Left ventricle myocardium superior (tissue), 1 donor: ENCODE results near the gene DCC. TPM values are rescaled to one million over a fixed set of nuclear protein-coding genes. Genes with fewer than 3 reads are reported as not detected.
"Not testable (repeated sequence)": the region's sequence is repeated elsewhere in the genome, so short reads cannot be mapped to it uniquely, and the experiment has no call there.

Experiments used
- ATAC-seq: fragments of 200-7000 bp; cut with Tn5 transposase; one replicate; pipeline ENCODE4 v1.9.1; 2020; ENCODE audit warnings: mild to moderate bottlenecking, moderate library complexity
- DNase-seq: peaks from one replicate; pipeline ENCODE4 v3.0.0-alpha.2; 2020
- intact Hi-C: fragments of 100-400 bp; cut with micrococcal nuclease; formaldehyde crosslinking; loops from one replicate; pipeline ENCODE4 v1.11.0; 2022
- total RNA-seq: library from RNA; stranded (reverse); fragmentation: NEBNext Ultra II Directional; extraction: Animal tissue kit (Norgen Biotek cat#: 25700); gene quantifications from one replicate; pipeline ENCODE4 v1.2.1, GENCODE V29; 2021
- donor health status: DM: no; HTN: yes; CAD: no; lungs with severe emphysema.

Gene DCC
- total RNA-seq, 1 donor from 2014 or later = not detected

GRCh38 chr18:52343731-52344340 is 3.8 kb downstream of the DCC start:
- DNase-seq (no peak), ATAC-seq (no peak)
- intact Hi-C loops = no loop called here

GRCh38 chr18:52344881-52345280 is 4.9 kb downstream of the DCC start:
- ATAC-seq (no peak), DNase-seq (no peak)
- intact Hi-C loops = no loop called here

DNA sequence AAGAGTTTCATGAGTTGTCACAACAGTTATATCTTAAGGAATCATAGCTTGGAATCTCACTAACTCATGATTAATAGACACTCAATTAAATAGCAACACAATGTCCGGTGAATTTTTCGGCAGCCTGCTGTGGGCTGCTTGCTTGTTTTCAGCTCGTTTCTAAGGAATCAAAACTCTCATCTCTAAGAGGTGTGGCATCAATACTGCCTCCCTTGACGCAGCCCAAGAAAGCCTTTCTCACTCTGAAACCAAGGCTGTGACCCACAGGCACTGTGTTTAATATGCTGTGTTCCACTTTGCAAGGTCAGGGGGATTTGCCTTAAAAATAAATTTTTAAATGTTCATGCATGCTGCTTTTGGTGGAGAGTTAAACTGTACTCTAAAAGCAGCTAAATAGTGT is 5.4 kb downstream of the DCC start:
- ATAC-seq = no peak
- DNase-seq = no peak
- intact Hi-C loops = no loop called here

- no peak for ATAC-seq
- DNase-seq = no peak
- intact Hi-C loops = no loop called here
Measured at GRCh38 chr18:52348209-52348608, 8.2 kb downstream of the DCC start.

- intact Hi-C loops = no loop called here
- DNase-seq (no peak), ATAC-seq (no peak)
Measured at GRCh38 chr18:52349498-52349897, 9.5 kb downstream of the DCC start.

DNA sequence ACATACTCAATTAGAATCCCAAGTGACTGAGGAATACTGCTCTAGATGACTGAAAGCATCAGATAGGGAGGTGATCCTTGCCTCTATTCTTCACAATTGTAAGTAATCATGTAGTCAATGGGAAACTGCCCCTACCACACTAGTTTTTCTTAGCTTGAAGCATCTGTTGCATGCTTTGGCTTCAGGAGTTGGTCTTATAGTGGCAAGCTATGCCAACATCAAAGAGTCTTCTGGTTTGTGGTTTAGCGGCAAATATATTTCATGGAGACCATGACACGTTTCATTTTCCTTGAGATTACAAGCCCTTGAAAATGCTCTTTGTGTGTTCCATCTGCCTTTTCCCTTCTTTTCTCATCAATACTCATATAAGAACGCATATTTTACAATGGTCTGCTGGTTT is 12.9 kb downstream of the DCC start:
- DNase-seq (no peak), ATAC-seq (no peak)
- intact Hi-C loops = no loop called here

DNA sequence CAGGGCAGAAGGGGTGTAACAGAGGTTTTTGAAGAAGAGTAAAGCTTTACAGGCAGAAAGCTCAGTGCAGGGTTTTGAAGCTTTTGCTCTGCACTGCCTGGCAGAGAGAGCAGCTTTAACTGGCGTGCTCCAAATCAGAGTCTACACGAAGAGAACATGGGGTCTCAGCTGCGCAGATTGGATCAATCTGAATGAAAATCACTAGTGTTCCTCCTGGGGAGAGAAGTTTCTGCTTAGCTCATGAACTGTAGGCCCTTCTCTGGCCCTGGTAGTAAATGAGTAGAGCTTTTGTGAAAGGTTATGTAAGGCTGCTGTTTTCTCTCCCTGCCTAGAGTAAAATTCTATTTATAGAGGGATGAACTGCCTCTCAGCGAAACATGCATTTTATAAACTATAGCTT is 13.6 kb downstream of the DCC start:
- ATAC-seq (peak; percentile 27), DNase-seq (no peak)
- intact Hi-C loops = no loop called here

- DNase-seq (no peak), ATAC-seq (no peak)
- intact Hi-C loops = no loop called here
Measured at GRCh38 chr18:52363861-52364260, 23.9 kb downstream of the DCC start.

DNA sequence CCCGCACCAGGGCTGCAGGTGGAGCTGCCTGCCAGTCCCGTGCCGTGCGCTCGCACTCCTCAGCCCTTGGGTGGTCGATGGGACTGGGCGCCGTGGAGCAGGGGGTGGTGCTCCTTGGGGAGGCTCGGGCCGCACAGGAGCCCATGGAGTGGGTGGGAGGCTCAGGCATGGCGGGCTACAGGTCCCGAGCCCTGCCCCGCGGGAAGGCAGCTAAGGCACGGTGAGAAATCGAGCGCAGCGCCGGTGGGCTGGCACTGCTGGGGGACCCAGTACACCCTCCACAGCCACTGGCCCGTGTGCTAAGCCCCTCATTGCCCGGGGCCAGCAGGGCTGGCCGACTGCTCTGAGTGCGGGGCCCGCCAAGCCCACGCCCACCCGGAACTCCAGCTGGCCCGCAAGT is 26.9 kb downstream of the DCC start:
- not testable (repeated sequence) for ATAC-seq, DNase-seq

DNA sequence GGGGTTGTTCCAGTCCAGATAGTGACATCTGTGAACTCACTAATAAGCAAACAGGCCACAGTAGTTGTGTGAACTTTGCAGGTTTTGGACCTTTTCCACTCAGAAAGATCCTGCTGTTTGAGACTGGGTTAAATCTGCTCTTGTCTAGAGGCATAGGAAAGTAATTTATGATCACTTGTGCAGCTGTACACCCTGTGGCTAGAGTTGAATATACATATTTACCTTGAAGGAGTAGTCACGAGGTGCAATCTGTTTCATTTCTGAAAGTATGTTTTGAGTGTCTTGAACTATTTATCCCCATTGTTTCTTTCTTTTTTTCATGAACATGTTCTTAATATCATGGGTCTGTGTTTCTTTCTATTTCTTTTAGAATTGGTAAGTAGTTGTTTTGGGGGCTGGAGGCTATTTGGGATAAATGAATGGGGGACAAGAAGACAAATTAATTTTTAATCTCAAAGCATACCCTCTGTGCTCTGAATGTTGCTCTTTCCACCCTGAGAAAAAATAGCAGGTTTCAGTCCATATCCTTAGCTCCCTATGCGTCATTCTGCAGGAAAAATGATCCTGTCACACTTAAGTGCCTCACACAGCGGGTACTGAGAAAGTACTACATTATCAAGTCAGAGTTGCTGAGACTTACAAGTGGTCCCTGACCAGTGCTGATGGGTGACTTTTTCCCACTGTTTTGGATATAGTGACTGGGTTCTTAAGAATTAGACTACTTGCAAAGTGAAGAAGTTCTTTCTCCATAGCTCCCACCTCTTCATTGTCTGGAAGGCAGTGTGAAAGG is 28.2 kb downstream of the DCC start:
- DNase-seq (no peak), ATAC-seq (no peak)
- intact Hi-C loops = no loop called here

More for the DNA sequence above, 26.9 kb downstream of the DCC start:
- intact Hi-C loops = not testable (repeated sequence)

DNA sequence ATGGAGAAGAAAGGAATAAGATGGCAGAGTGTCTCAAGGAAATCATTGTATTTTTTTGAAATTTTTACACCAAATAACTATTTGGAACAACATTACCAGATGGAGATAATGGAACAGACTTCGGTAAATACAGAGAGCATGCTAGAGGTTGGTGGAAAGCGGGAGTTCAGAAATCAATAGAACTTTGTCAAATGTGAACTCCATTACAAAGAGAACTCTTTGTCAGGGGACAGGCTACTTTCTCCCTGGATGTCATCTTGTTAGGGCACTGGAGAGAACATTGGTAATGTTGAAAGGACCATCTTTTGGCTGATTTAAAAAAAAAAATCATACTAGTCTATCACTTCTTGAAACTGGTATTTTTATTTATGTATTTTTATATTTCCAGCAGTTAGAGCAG is 30.8 kb downstream of the DCC start:
- intact Hi-C loops = no loop called here
- ATAC-seq (no peak), DNase-seq (no peak)

GRCh38 chr18:52376104-52376503 is 36.1 kb downstream of the DCC start:
- no peak for DNase-seq
- intact Hi-C loops = no loop called here
- no peak for ATAC-seq

GRCh38 chr18:52377094-52377493 is 37.1 kb downstream of the DCC start:
- ATAC-seq (no peak), DNase-seq (no peak)
- intact Hi-C loops = no loop called here

- DNase-seq (no peak), ATAC-seq (no peak)
- intact Hi-C loops = no loop called here
Measured at GRCh38 chr18:52386306-52386705, 46.3 kb downstream of the DCC start.

GRCh38 chr18:52387175-52387574 is 47.2 kb downstream of the DCC start:
- intact Hi-C loops = no loop called here
- ATAC-seq = no peak
- no peak for DNase-seq

- DNase-seq = no peak
- ATAC-seq = no peak
- intact Hi-C loops = no loop called here
Measured at GRCh38 chr18:52391810-52392559, 52.0 kb downstream of the DCC start.

DNA sequence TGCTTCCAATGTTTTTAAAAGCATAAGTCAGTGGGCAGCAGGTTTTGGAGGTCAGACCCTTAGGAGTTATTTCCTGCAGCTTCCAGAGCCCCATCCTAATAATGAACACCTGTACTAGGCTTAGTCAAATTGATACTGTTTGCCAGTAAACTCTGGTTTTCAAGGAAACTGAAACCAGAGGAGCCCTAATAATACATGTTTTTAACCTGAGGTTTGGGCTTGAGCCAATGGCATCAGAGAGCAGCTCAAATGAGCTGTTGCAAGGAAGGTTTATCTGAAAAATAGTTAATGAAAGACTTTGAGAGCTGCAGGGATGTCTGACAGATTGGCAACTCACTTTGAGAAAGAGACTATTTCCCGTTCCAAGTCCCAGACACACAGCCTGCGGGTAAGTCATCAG is 54.6 kb downstream of the DCC start:
- no peak for ATAC-seq
- intact Hi-C loops = no loop called here

GRCh38 chr18:52395146-52395852 is 55.3 kb downstream of the DCC start:
- DNase-seq (no peak), ATAC-seq (no peak)
- intact Hi-C loops = no loop called here

More for the DNA sequence above, 54.6 kb downstream of the DCC start:
- DNase-seq = no peak

DNA sequence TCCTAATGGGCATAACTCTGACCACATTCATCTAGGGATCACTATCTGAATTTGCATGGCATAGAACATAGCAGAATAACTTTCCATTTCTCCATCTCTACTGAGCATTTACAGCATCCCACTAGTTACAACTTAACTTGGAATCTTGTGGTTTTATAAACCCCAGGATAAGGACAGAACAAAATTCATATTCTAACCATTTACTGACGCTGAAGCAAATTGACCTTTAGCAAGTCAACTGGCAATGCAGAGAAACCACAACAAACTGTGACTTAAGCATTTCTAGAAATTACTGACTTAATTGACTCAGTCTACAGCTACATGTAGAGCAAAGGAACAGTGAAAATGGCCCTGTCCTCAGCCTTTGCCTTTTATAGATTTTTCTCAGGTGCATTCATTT is 61.2 kb downstream of the DCC start:
- no peak for DNase-seq
- intact Hi-C loops = no loop called here
- no peak for ATAC-seq

DNA sequence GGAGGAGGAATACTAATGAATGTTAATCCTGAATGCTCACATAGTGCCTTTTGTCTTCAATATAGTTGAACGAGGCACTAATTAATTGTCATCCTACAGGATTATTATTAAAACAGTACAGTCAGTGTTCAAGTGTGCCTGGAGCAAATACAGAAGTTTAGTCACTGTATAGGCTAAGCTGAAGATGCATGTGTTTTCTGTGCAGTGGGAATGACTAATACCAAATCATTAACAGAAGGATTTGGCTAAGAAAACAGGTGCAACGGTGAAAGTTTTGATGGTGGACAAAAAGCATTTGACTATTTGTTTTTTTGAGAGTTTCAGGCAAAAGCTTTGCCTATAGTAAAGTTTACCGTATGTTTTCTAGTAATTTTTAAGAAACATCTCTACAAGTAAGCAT is 62.8 kb downstream of the DCC start:
- no peak for ATAC-seq
- no peak for DNase-seq
- intact Hi-C loops = no loop called here
